ENCODE results near the gene REPS1. TPM values are rescaled to one million over a fixed set of nuclear protein-coding genes. Genes with fewer than 3 reads are reported as not detected.

The REPS1 gene
- polyA plus RNA-seq, 3 donors = 11.9 to 36.6 (median 14.0) TPM

- H3K4me3 ChIP-seq (replicated peaks in 1 of 3; ENCODE audit: low read depth in 2 of 3, low read length in 3 of 3) = no peak overlapping the region
- no peak for TF ChIP-seq CTCF (IDR thresholded peaks at IDR 0.05)
- peaks cover 5% of the 10 kb centered on the region in 2 donors for H3K4me1 ChIP-seq (ENCODE audit: control insufficient read depth in 1 of 2, insufficient read depth in 2 of 2, low read length in 2 of 2)
- 100% methylated on average over 3 of the region's 3 CpGs for WGBS (ENCODE audit: insufficient coverage)
- intact Hi-C loops (cut with micrococcal nuclease) = no loop called here
- no peak overlapping the region for H2AFZ ChIP-seq (ENCODE audit: insufficient read depth, low read depth, low read length, poor library complexity, severe bottlenecking)
- H3K9me3 Mint-ChIP-seq = no peaks in the 10 kb centered on the region
- peaks cover 12% of the 10 kb centered on the region for H3K4me1 Mint-ChIP-seq
- H3K36me3 ChIP-seq (replicated peaks in 1 of 2; ENCODE audit: control insufficient read depth in 1 of 2, insufficient read depth in 2 of 2, low read length in 2 of 2) = no peaks in the 10 kb centered on the region
- no peaks in the 10 kb centered on the region for H3K36me3 Mint-ChIP-seq
- H3K4me2 ChIP-seq (replicated peaks; ENCODE audit: extremely low read depth, low read length, poor library complexity, severe bottlenecking) = no peak overlapping the region
- no peak for DNase-seq
- no peak overlapping the region for H3K9ac ChIP-seq (ENCODE audit: insufficient read depth, low read length, poor library complexity, severe bottlenecking)
- H3K9me3 ChIP-seq (replicated peaks in 1 of 2; ENCODE audit: control insufficient read depth in 1 of 2, insufficient read depth in 1 of 2, low read length in 2 of 2) = no peaks in the 10 kb centered on the region
- H3K27ac ChIP-seq (ENCODE audit: low read depth in 1 of 2, low read length in 2 of 2) = no peak overlapping the region
- no peaks in the 10 kb centered on the region for H3K27me3 ChIP-seq (ENCODE audit: control insufficient read depth in 2 of 2, insufficient read depth in 2 of 2, low read length in 2 of 2)
- H3K4me3 Mint-ChIP-seq = no peak overlapping the region
- no peak overlapping the region for H3K27ac Mint-ChIP-seq
- peaks cover 42% of the 10 kb centered on the region for H4K20me1 ChIP-seq (ENCODE audit: insufficient read depth, low read length)
- peaks cover 0 to 1% (median 0%) of the 10 kb centered on the region in 3 donors for H3K27me3 Mint-ChIP-seq (ENCODE audit: low read depth in 3 of 3)
- H3K79me2 ChIP-seq (ENCODE audit: insufficient read depth, low read length) = peaks cover 98% of the 10 kb centered on the region
Measured at GRCh38 chr6:138963531-138963930, 24.5 kb downstream of the REPS1 start.

GRCh38 chr6:138963119-138963518 is 24.9 kb downstream of the REPS1 start:
- no peak overlapping the region for H3K27ac Mint-ChIP-seq
- H3K36me3 Mint-ChIP-seq = no peaks in the 10 kb centered on the region
- peaks cover 47% of the 10 kb centered on the region for H4K20me1 ChIP-seq (ENCODE audit: insufficient read depth, low read length)
- H3K4me1 Mint-ChIP-seq = peaks cover 16% of the 10 kb centered on the region
- peaks cover 95% of the 10 kb centered on the region for H3K79me2 ChIP-seq (ENCODE audit: insufficient read depth, low read length)
- H3K4me1 ChIP-seq (ENCODE audit: control insufficient read depth in 1 of 2, insufficient read depth in 2 of 2, low read length in 2 of 2) = peaks cover 8 to 9% of the 10 kb centered on the region in 2 donors
- no peaks in the 10 kb centered on the region for H3K9me3 ChIP-seq (replicated peaks in 1 of 2; ENCODE audit: control insufficient read depth in 1 of 2, insufficient read depth in 1 of 2, low read length in 2 of 2)
- H3K4me3 ChIP-seq (replicated peaks in 1 of 3; ENCODE audit: low read depth in 2 of 3, low read length in 3 of 3) = no peak overlapping the region
- no peak overlapping the region for H2AFZ ChIP-seq (ENCODE audit: insufficient read depth, low read depth, low read length, poor library complexity, severe bottlenecking)
- no peak for TF ChIP-seq CTCF (IDR thresholded peaks at IDR 0.05)
- H3K27ac ChIP-seq (ENCODE audit: low read depth in 1 of 2, low read length in 2 of 2) = no peak overlapping the region
- H3K36me3 ChIP-seq (replicated peaks in 1 of 2; ENCODE audit: control insufficient read depth in 1 of 2, insufficient read depth in 2 of 2, low read length in 2 of 2) = no peaks in the 10 kb centered on the region
- no peak overlapping the region for H3K9ac ChIP-seq (ENCODE audit: insufficient read depth, low read length, poor library complexity, severe bottlenecking)
- no peak overlapping the region for H3K4me3 Mint-ChIP-seq
- peaks cover 0 to 1% (median 0%) of the 10 kb centered on the region in 3 donors for H3K27me3 Mint-ChIP-seq (ENCODE audit: low read depth in 3 of 3)
- no peak overlapping the region for H3K4me2 ChIP-seq (replicated peaks; ENCODE audit: extremely low read depth, low read length, poor library complexity, severe bottlenecking)
- no peaks in the 10 kb centered on the region for H3K9me3 Mint-ChIP-seq
- 100% methylated on average over 1 of the region's 3 CpGs for WGBS (ENCODE audit: insufficient coverage)
- no peaks in the 10 kb centered on the region for H3K27me3 ChIP-seq (ENCODE audit: control insufficient read depth in 2 of 2, insufficient read depth in 2 of 2, low read length in 2 of 2)
- DNase-seq = no peak
- intact Hi-C loops (cut with micrococcal nuclease) = no loop called here
